NB4 (cell line): ENCODE measurements around the gene RNF19B.

Experiments used
- DNase-seq: peaks from one replicate; pipeline ENCODE4 v3.0.0; 2010; ENCODE audit warnings: low read depth
- H3K4me3 ChIP-seq: one replicate; pipeline ENCODE4 v1.5.1; 2011; ENCODE audit warnings: mild to moderate bottlenecking, low read depth, low read length, moderate library complexity
- MAX ChIP-seq: IDR thresholded peaks from 2 replicates; pipeline ENCODE4 v1.6.1; 2011; ENCODE audit warnings: low read depth, low read length
- MYC ChIP-seq: IDR thresholded peaks from 2 replicates; pipeline ENCODE4 v1.6.1; 2011; ENCODE audit warnings: low read depth, low read length
- POLR2A ChIP-seq: IDR thresholded peaks from 2 replicates; pipeline ENCODE4 v1.6.1; 2011; ENCODE audit warnings: mild to moderate bottlenecking; ENCODE audit not compliant: insufficient read length; ENCODE audit errors: extremely low read depth
- TF ChIP-seq, protein P1 (sequence below): IDR thresholded peaks from one replicate; pipeline ENCODE4 v1.5.1; 2012; ENCODE audit warnings: low read depth, low read length

The RNF19B gene

GRCh38 chr1:32990887-32991286 lies 26.3 kb upstream of the RNF19B start:
- DNase-seq, result no peak
- no peak for TF ChIP-seq POLR2A
- TF ChIP-seq, protein P1, sequence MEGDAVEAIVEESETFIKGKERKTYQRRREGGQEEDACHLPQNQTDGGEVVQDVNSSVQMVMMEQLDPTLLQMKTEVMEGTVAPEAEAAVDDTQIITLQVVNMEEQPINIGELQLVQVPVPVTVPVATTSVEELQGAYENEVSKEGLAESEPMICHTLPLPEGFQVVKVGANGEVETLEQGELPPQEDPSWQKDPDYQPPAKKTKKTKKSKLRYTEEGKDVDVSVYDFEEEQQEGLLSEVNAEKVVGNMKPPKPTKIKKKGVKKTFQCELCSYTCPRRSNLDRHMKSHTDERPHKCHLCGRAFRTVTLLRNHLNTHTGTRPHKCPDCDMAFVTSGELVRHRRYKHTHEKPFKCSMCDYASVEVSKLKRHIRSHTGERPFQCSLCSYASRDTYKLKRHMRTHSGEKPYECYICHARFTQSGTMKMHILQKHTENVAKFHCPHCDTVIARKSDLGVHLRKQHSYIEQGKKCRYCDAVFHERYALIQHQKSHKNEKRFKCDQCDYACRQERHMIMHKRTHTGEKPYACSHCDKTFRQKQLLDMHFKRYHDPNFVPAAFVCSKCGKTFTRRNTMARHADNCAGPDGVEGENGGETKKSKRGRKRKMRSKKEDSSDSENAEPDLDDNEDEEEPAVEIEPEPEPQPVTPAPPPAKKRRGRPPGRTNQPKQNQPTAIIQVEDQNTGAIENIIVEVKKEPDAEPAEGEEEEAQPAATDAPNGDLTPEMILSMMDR, result no peak
- TF ChIP-seq MAX, result no peak
- TF ChIP-seq MYC, result no peak
- H3K4me3 ChIP-seq, result no peak overlapping the region

- DNase-seq, result peak; percentile 90
- no peak overlapping the region for H3K4me3 ChIP-seq
- TF ChIP-seq POLR2A, result no peak
- TF ChIP-seq, protein P1, result no peak
- 0 out of 2 replicates have a peak, but pooled peaks have one; percentile 12 for TF ChIP-seq MYC
- TF ChIP-seq MAX, result no peak
These were observed 24.8 kb upstream of the RNF19B start for GRCh38 chr1:32989160-32990050.

GRCh38 chr1:32988665-32989064 lies 24.1 kb upstream of the RNF19B start:
- no peak for DNase-seq
- TF ChIP-seq, protein P1, result no peak
- TF ChIP-seq MYC, result no peak
- no peak for TF ChIP-seq MAX
- TF ChIP-seq POLR2A, result no peak
- no peak overlapping the region for H3K4me3 ChIP-seq

- H3K4me3 ChIP-seq, result no peak overlapping the region
- TF ChIP-seq POLR2A, result no peak
- TF ChIP-seq, protein P1, result no peak
- no peak for TF ChIP-seq MYC
- TF ChIP-seq MAX, result no peak
- no peak for DNase-seq
These were observed 20.6 kb upstream of the RNF19B start for GRCh38 chr1:32985226-32985625.

DNA sequence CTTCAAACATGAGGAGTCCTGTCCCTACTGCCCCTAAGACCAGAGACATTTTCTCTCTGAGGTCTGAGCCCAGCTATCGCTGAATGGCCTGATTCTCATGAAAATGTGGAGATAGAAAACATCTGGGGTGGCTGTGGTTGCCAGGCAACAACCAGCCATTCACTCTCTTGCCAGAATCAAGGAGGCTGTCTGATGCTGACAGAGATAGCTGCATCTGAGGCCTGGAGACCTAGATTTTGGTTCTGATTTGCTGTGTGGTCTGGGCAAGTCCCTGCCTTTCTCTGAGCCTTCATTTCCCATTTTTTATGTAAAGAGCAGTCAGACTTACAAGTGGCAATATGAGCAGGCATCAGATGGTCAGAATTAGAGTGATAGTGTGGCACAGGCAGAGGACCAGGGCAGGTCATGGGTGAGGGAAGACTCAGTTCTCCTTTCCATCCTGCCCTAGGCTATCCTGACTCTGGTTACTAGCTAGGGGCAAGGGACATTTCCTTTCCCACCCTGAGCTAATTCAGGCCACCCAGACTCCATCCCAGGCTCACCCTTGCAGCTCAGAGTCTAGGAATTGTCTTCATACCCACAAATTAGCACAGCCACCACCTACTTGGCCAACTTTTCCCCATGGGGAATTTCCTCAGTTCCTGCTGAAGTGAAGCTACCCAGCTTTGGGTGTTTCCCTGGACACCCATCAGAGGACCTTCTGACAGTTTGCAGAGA lies 20.0 kb upstream of the RNF19B start:
- no peak for DNase-seq
- no peak overlapping the region for H3K4me3 ChIP-seq
- TF ChIP-seq MYC, result no peak
- no peak for TF ChIP-seq MAX
- TF ChIP-seq POLR2A, result no peak
- TF ChIP-seq, protein P1, result no peak
